ENCODE measurements around the gene TRIM51. TPM values are rescaled to one million over a fixed set of nuclear protein-coding genes. Genes with fewer than 3 reads are reported as not detected.
"Not testable (repeated sequence)": the region's sequence is repeated elsewhere in the genome, so short reads cannot be mapped to it uniquely, and the experiment has no call there.

Gene TRIM51
- total RNA-seq, 2 experiments from 2014 or later, result not detected

- H3K9me3 ChIP-seq (ENCODE audit: control insufficient read depth in 1 of 2, insufficient read depth in 1 of 2, low read length in 2 of 2); H3K27ac ChIP-seq (ENCODE audit: low read depth in 1 of 2, low read length in 2 of 2); H3K4me1 ChIP-seq (ENCODE audit: insufficient read depth, low read length); H3K9me3 Mint-ChIP-seq; CTCF ChIA-PET; H3K36me3 Mint-ChIP-seq (ENCODE audit: low read depth); H3K27ac Mint-ChIP-seq; H3K4me3 ChIP-seq (ENCODE audit: low read length); H3K27me3 Mint-ChIP-seq; H3K4me1 Mint-ChIP-seq (ENCODE audit: low read depth); ATAC-seq (ENCODE audit: poor library complexity); POLR2A ChIA-PET; H3K4me3 Mint-ChIP-seq; H3K27me3 ChIP-seq (ENCODE audit: control insufficient read depth in 1 of 2, insufficient read depth in 2 of 2, low read length in 2 of 2); intact Hi-C loops (cut with DNase I, micrococcal nuclease); DNase-seq; H3K36me3 ChIP-seq (ENCODE audit: insufficient read depth, low read length): not testable (repeated sequence)
Observed at GRCh38 chr11:55885481-55885880, 2.4 kb downstream of the TRIM51 start.

GRCh38 chr11:55895216-55895615 lies 12.1 kb downstream of the TRIM51 start:
- no peak overlapping the region for H3K27ac ChIP-seq (ENCODE audit: low read depth in 1 of 2, low read length in 2 of 2)
- Mint-ChIP-seq H3K4me1 (ENCODE audit: low read depth) (no peaks in the 10 kb centered on the region), H3K27ac (no peak overlapping the region), H3K27me3 (no peaks in the 10 kb centered on the region), H3K36me3 (ENCODE audit: low read depth) (no peaks in the 10 kb centered on the region), H3K4me3 (no peak overlapping the region), H3K9me3 (peaks cover 11% of the 10 kb centered on the region)
- H3K4me3 ChIP-seq (ENCODE audit: low read length), result no peak overlapping the region
- ChIA-PET CTCF (no interaction called here), POLR2A (no interaction called here)
- H3K36me3 ChIP-seq (ENCODE audit: insufficient read depth, low read length), result no peaks in the 10 kb centered on the region
- H3K4me1 ChIP-seq (ENCODE audit: insufficient read depth, low read length), result no peaks in the 10 kb centered on the region
- ATAC-seq (ENCODE audit: poor library complexity) (no peak), DNase-seq (no peak)
- H3K27me3 ChIP-seq (ENCODE audit: control insufficient read depth in 1 of 2, insufficient read depth in 2 of 2, low read length in 2 of 2), result no peaks in the 10 kb centered on the region
- peaks cover 3 to 6% of the 10 kb centered on the region in 2 experiments for H3K9me3 ChIP-seq (ENCODE audit: control insufficient read depth in 1 of 2, insufficient read depth in 1 of 2, low read length in 2 of 2)
- intact Hi-C loops (cut with DNase I, micrococcal nuclease), result no loop called here
- TF ChIP-seq CTCF (IDR thresholded peaks at IDR 0.05), result no peak

GRCh38 chr11:55902308-55902707 lies 19.2 kb downstream of the TRIM51 start:
- no peaks in the 10 kb centered on the region for H3K4me1 Mint-ChIP-seq (ENCODE audit: low read depth)
- ChIA-PET CTCF (no interaction called here), POLR2A (no interaction called here)
- H3K9me3 Mint-ChIP-seq, result peaks cover 16% of the 10 kb centered on the region
- ATAC-seq (ENCODE audit: poor library complexity) (no peak), DNase-seq (no peak)
- TF ChIP-seq CTCF (IDR thresholded peaks at IDR 0.05), result no peak
- H3K36me3 Mint-ChIP-seq (ENCODE audit: low read depth), result no peaks in the 10 kb centered on the region
- intact Hi-C loops (cut with DNase I, micrococcal nuclease), result no loop called here
- Histone ChIP-seq H3K27ac (ENCODE audit: low read depth in 1 of 2, low read length in 2 of 2) (no peak overlapping the region), H3K27me3 (ENCODE audit: control insufficient read depth in 1 of 2, insufficient read depth in 2 of 2, low read length in 2 of 2) (no peaks in the 10 kb centered on the region), H3K9me3 (ENCODE audit: control insufficient read depth in 1 of 2, insufficient read depth in 1 of 2, low read length in 2 of 2) (peaks cover 0 to 9% of the 10 kb centered on the region in 2 experiments), H3K36me3 (ENCODE audit: insufficient read depth, low read length) (no peaks in the 10 kb centered on the region), H3K4me3 (ENCODE audit: low read length) (no peak overlapping the region), H3K4me1 (ENCODE audit: insufficient read depth, low read length) (no peaks in the 10 kb centered on the region)
- H3K27ac Mint-ChIP-seq, result no peak overlapping the region
- no peaks in the 10 kb centered on the region for H3K27me3 Mint-ChIP-seq
- H3K4me3 Mint-ChIP-seq, result no peak overlapping the region

GRCh38 chr11:55914482-55914881 lies 31.4 kb downstream of the TRIM51 start, which contains the start of gene OR5W2:
OR5W2 (minus strand) TSS chr11:55914582; CDS start chr11:55914582, 0 bp downstream.
- Mint-ChIP-seq H3K36me3 (ENCODE audit: low read depth) (no peaks in the 10 kb centered on the region), H3K27me3 (no peaks in the 10 kb centered on the region), H3K27ac (no peak within 1 kb of the TSS), H3K9me3 (peaks cover 13% of the 10 kb centered on the region), H3K4me1 (ENCODE audit: low read depth) (no peaks in the 10 kb centered on the region), H3K4me3 (no peak within 1 kb of the TSS)
- H3K9me3 ChIP-seq (ENCODE audit: control insufficient read depth in 1 of 2, insufficient read depth in 1 of 2, low read length in 2 of 2), result peaks cover 5 to 8% of the 10 kb centered on the region in 2 experiments
- H3K27me3 ChIP-seq (ENCODE audit: control insufficient read depth in 1 of 2, insufficient read depth in 2 of 2, low read length in 2 of 2), result no peaks in the 10 kb centered on the region
- TF ChIP-seq CTCF (IDR thresholded peaks at IDR 0.05), result no peak
- POLR2A ChIA-PET, result no interaction called here
- no peaks in the 10 kb centered on the region for H3K36me3 ChIP-seq (ENCODE audit: insufficient read depth, low read length)
- no peaks in the 10 kb centered on the region for H3K4me1 ChIP-seq (ENCODE audit: insufficient read depth, low read length)
- H3K27ac ChIP-seq (ENCODE audit: low read depth in 1 of 2, low read length in 2 of 2), result no peak within 1 kb of the TSS
- intact Hi-C loops (cut with DNase I, micrococcal nuclease), result no loop called here
- no peak within 1 kb of the TSS for H3K4me3 ChIP-seq (ENCODE audit: low read length)
- DNase-seq, result no peak
- ATAC-seq (ENCODE audit: poor library complexity), result no peak
- CTCF ChIA-PET, result no interaction called here
